ENCODE data around the gene API5. TPM values are rescaled to one million over a fixed set of nuclear protein-coding genes. Genes with fewer than 3 reads are reported as not detected.

API5 gene
- total RNA-seq, 2 donors from 2014 or later = 149 to 166 TPM

DNA sequence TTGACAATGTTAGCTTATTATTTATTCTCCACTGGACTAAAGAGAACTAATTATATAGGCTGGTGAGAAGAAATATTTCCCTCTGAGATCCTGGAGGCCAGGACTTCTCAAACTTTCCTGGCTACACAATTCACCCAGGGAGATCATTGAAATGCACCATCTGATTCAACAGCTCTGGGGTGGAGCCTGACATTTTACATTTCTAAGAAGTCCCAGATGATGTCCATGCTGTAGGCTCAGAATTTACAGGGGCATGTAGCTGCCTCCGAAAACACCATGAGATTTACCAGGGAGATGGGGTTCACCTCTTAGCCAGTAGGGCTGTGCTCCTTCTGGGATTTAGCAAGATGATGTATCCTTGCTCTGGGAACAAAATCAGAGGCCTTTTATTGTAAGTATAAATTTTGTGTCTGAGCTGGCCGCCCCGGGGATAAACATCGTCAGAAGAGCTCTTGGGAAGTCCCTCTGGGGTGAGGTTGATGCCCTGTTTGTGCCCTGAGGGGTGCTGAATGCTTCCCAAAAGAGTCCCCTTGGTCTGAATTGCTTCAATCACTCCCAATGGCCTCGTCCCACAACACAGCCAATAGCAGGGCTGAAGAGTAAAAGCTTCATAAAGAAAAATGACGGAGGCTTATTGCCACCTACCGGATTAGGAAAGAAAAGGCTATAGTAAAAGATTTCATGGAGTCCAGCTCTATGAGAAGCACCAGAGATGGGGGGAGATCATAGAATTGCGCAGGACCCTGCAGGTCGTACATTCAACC, 33.4 kb upstream of the API5 start:
- TF ChIP-seq, protein P1, sequence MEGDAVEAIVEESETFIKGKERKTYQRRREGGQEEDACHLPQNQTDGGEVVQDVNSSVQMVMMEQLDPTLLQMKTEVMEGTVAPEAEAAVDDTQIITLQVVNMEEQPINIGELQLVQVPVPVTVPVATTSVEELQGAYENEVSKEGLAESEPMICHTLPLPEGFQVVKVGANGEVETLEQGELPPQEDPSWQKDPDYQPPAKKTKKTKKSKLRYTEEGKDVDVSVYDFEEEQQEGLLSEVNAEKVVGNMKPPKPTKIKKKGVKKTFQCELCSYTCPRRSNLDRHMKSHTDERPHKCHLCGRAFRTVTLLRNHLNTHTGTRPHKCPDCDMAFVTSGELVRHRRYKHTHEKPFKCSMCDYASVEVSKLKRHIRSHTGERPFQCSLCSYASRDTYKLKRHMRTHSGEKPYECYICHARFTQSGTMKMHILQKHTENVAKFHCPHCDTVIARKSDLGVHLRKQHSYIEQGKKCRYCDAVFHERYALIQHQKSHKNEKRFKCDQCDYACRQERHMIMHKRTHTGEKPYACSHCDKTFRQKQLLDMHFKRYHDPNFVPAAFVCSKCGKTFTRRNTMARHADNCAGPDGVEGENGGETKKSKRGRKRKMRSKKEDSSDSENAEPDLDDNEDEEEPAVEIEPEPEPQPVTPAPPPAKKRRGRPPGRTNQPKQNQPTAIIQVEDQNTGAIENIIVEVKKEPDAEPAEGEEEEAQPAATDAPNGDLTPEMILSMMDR (conservative IDR thresholded peaks at IDR 0.05) = peak; percentile 58
- Mint-ChIP-seq H3K4me3 (no peak overlapping the region), H3K9me3 (peaks cover 23% of the 10 kb centered on the region), H3K27me3 (ENCODE audit: insufficient read depth) (peaks cover 7% of the 10 kb centered on the region), H3K27ac (no peak overlapping the region), H3K4me1 (no peaks in the 10 kb centered on the region), H3K36me3 (ENCODE audit: low read depth) (no peaks in the 10 kb centered on the region)
- 63 to 65% methylated on average over 4 to 9 of the region's 9 CpGs for WGBS, 2 experiments (ENCODE audit: insufficient coverage in 1 of 2, insufficient read length in 1 of 2)
- H3K36me3 ChIP-seq (ENCODE audit: control insufficient read depth, insufficient read depth, low read length) = no peaks in the 10 kb centered on the region
- H3K27ac ChIP-seq (ENCODE audit: low read depth, low read length) = no peak overlapping the region
- H3K4me3 ChIP-seq (ENCODE audit: low read length) = no peak overlapping the region
- H3K9me3 ChIP-seq (ENCODE audit: control insufficient read depth, low read length) = no peaks in the 10 kb centered on the region
- H3K4me1 ChIP-seq (ENCODE audit: control insufficient read depth, insufficient read depth, low read length) = no peaks in the 10 kb centered on the region
- peak; percentile 72 for DNase-seq
- no peaks in the 10 kb centered on the region for H3K27me3 ChIP-seq (ENCODE audit: control insufficient read depth, insufficient read depth, low read length, poor library complexity, severe bottlenecking)
- no peak overlapping the region for H3K9ac ChIP-seq (ENCODE audit: extremely low read depth, low read length, poor library complexity, severe bottlenecking)

DNA sequence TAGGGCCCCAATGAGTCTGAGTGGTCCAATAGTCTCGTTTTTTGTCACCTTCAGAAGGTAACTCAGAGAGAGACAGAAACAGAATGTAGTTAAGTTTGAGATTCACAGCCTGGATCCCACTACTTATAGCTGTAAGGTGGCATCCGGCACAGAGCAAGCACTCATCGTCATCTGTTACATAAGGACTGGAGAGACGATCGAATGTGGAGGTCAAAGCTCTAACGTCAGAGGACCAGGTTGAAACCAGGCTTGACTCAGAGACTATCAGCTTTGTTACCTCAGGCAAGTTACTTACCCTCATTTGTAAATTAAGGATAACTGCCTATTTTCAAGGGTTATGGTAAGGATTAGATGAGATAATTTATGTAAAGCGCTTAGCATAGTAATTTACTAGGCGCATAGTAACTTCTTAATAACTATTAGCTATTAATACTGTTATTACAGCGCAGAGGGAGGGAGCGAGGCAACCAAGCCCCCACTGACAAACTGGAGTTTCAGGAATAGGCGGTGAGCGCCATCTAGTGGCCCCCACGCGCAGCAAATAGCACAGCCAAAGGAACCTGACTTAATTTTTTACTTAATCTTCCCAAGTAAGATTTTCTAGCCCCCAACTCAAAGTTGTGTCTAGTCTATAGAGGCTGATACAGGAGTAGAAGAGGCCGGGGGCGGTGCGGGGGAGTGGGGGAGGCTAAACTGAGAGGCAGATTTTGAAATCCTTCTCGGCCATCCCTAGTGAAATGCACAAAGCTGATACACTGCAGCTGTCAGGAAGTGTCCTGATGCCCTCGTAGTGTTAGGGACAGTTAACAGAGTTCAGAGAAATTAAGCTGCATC, 29.0 kb upstream of the API5 start:
- Histone ChIP-seq H3K27me3 (ENCODE audit: control insufficient read depth, insufficient read depth, low read length, poor library complexity, severe bottlenecking) (no peaks in the 10 kb centered on the region), H3K27ac (ENCODE audit: low read depth, low read length) (no peak overlapping the region), H3K9ac (ENCODE audit: extremely low read depth, low read length, poor library complexity, severe bottlenecking) (no peak overlapping the region), H3K9me3 (ENCODE audit: control insufficient read depth, low read length) (no peaks in the 10 kb centered on the region), H3K36me3 (ENCODE audit: control insufficient read depth, insufficient read depth, low read length) (no peaks in the 10 kb centered on the region), H3K4me3 (ENCODE audit: low read length) (no peak overlapping the region), H3K4me1 (ENCODE audit: control insufficient read depth, insufficient read depth, low read length) (peaks cover 5% of the 10 kb centered on the region)
- no peak overlapping the region for H3K27ac Mint-ChIP-seq
- TF ChIP-seq, protein P1 (conservative IDR thresholded peaks at IDR 0.05) = peak; percentile 98
- 38 to 52% methylated on average over 11 to 17 of the region's 19 CpGs for WGBS, 2 experiments (ENCODE audit: insufficient coverage in 1 of 2, insufficient read length in 1 of 2)
- peak; percentile 78 for DNase-seq
- H3K4me3 Mint-ChIP-seq = no peak overlapping the region
- no peaks in the 10 kb centered on the region for H3K36me3 Mint-ChIP-seq (ENCODE audit: low read depth)
- no peaks in the 10 kb centered on the region for H3K9me3 Mint-ChIP-seq
- H3K4me1 Mint-ChIP-seq = peaks cover 9% of the 10 kb centered on the region
- H3K27me3 Mint-ChIP-seq (ENCODE audit: insufficient read depth) = peaks cover 7% of the 10 kb centered on the region

DNA sequence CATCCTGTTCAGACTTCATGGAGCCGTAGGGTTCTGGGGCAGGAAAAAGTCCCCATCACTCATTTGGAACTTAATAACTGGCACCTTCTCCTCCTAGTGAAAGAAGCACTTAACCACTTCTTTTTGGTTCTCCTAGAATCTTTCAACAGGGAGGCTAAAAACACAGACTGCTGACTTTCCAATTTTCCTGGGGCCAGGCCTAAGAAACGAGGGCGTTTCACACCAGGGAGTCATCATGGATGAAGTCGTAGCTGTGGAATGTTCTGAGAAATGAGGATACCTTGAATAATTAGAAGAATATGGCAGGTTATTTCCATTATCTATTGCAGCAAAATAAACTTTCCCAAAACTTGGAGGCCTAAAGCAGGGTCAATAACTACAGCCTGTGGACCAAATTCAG, 26.0 kb upstream of the API5 start:
- no peak overlapping the region for H3K4me3 ChIP-seq (ENCODE audit: low read length)
- Mint-ChIP-seq H3K27ac (no peak overlapping the region), H3K27me3 (ENCODE audit: insufficient read depth) (peaks cover 7% of the 10 kb centered on the region), H3K9me3 (no peaks in the 10 kb centered on the region), H3K36me3 (ENCODE audit: low read depth) (no peaks in the 10 kb centered on the region), H3K4me1 (peaks cover 10% of the 10 kb centered on the region), H3K4me3 (no peak overlapping the region)
- TF ChIP-seq, protein P1 (conservative IDR thresholded peaks at IDR 0.05) = no peak
- H3K9me3 ChIP-seq (ENCODE audit: control insufficient read depth, low read length) = peaks cover 5% of the 10 kb centered on the region
- H3K36me3 ChIP-seq (ENCODE audit: control insufficient read depth, insufficient read depth, low read length) = no peaks in the 10 kb centered on the region
- H3K27me3 ChIP-seq (ENCODE audit: control insufficient read depth, insufficient read depth, low read length, poor library complexity, severe bottlenecking) = no peaks in the 10 kb centered on the region
- WGBS, 2 experiments (ENCODE audit: insufficient coverage in 1 of 2, insufficient read length in 1 of 2) = 82 to 100% methylated on average over 3 to 4 of the region's 4 CpGs
- DNase-seq = peak; percentile 49
- H3K27ac ChIP-seq (ENCODE audit: low read depth, low read length) = no peak overlapping the region
- no peak overlapping the region for H3K9ac ChIP-seq (ENCODE audit: extremely low read depth, low read length, poor library complexity, severe bottlenecking)
- peaks cover 6% of the 10 kb centered on the region for H3K4me1 ChIP-seq (ENCODE audit: control insufficient read depth, insufficient read depth, low read length)
